NCI-H2227 treated with DMSO at 0.1 percent for 48 hours (cell line): ENCODE data around the gene CHI3L2.
"Not testable (repeated sequence)": the region's sequence is repeated elsewhere in the genome, so short reads cannot be mapped to it uniquely, and the experiment has no call there.

ENCODE experiments used
- DNase-seq: peaks from one replicate; lab custom pipeline; 2025; lab: John Stamatoyannopoulos, UW

CHI3L2 gene

GRCh38 chr1:111202366-111202706 is 25.2 kb upstream of the CHI3L2 start:
- DNase-seq: no peak

- no peak for DNase-seq
Observed at GRCh38 chr1:111202707-111203623, 24.5 kb upstream of the CHI3L2 start.

- DNase-seq: no peak
Observed at GRCh38 chr1:111203681-111204200, 23.8 kb upstream of the CHI3L2 start.

- no peak for DNase-seq
Observed at GRCh38 chr1:111204201-111204982, 23.1 kb upstream of the CHI3L2 start.

GRCh38 chr1:111204983-111205713 is 22.4 kb upstream of the CHI3L2 start:
- DNase-seq: no peak

GRCh38 chr1:111205714-111206050 is 21.8 kb upstream of the CHI3L2 start:
- DNase-seq: no peak

- DNase-seq: no peak
Observed at GRCh38 chr1:111208921-111209320, 18.6 kb upstream of the CHI3L2 start.

- no peak for DNase-seq
Observed at GRCh38 chr1:111209622-111210021, 17.9 kb upstream of the CHI3L2 start.

GRCh38 chr1:111211921-111212320 is 15.6 kb upstream of the CHI3L2 start:
- DNase-seq: no peak

GRCh38 chr1:111212634-111213335 is 14.7 kb upstream of the CHI3L2 start:
- no peak for DNase-seq

- no peak for DNase-seq
Observed at GRCh38 chr1:111213412-111213811, 14.1 kb upstream of the CHI3L2 start.

- no peak for DNase-seq
Observed at GRCh38 chr1:111214074-111214801, 13.3 kb upstream of the CHI3L2 start.

GRCh38 chr1:111214884-111215283 is 12.6 kb upstream of the CHI3L2 start:
- no peak for DNase-seq

- not testable (repeated sequence) for DNase-seq
Observed at GRCh38 chr1:111215285-111215684, 12.2 kb upstream of the CHI3L2 start.

GRCh38 chr1:111216751-111217150 is 10.8 kb upstream of the CHI3L2 start:
- DNase-seq: no peak

- DNase-seq: no peak
Observed at GRCh38 chr1:111217183-111217910, 10.2 kb upstream of the CHI3L2 start.

- DNase-seq: no peak
Observed at GRCh38 chr1:111218701-111219556, 8.6 kb upstream of the CHI3L2 start.

- DNase-seq: no peak
Observed at GRCh38 chr1:111219557-111220286, 7.8 kb upstream of the CHI3L2 start.
